Measurements from ENCODE around the gene RASGRP4. TPM values are rescaled to one million over a fixed set of nuclear protein-coding genes. Genes with fewer than 3 reads are reported as not detected.
A peak's percentile ranks its signal among the peaks of the same experiment; 100 is the strongest.
"Not testable (repeated sequence)": the region's sequence is repeated elsewhere in the genome, so short reads cannot be mapped to it uniquely, and the experiment has no call there.

The RASGRP4 gene
- total RNA-seq, 1 donor from 2014 or later, result 1.7 TPM

- no peak for DNase-seq (ENCODE audit: low spot score)
Measured at GRCh38 chr19:38413416-38413815, 12.6 kb downstream of the RASGRP4 start.

DNA sequence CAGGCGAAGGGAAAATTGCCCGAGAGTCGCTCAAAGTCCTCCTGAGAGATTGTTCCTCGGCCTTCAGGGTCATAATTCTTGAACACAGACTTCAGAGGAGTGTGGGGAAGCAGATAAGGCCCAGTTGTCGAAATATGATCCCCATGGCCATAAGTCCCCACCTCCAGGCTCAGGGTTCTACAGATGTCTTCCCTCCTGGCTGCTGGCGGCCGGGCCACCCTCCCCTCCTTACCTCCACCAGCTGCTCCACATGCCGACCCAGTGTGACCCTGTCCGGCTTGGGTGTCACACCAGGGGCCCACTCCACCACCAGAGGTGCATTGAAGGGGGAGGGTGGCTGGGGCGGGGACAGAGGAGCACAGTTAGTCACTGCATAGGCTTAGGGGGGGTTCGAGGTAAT lies 13.1 kb downstream of the RASGRP4 start:
- DNase-seq (ENCODE audit: low spot score), result no peak

DNA sequence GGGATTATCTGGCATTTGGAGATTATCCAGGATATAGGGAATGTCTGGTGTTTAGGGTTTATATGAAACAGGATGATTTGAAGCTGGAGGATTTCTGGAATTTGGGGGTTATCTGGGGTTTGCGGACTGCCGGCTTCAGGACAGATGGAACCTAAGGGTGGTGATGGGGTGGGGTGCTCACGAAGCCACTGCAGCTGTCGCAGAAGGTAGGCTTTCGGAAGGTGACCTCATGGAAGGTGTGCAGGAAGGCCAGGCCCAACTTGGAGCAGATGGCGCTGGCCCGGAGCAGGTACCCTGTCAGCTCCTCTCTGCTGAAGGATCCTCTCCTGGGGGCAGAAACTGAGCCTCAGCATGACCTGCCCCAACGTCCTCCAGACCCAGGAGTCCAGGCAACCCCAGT lies 13.5 kb downstream of the RASGRP4 start:
- DNase-seq (ENCODE audit: low spot score), result no peak

- DNase-seq (ENCODE audit: low spot score), result not testable (repeated sequence)
Measured at GRCh38 chr19:38411898-38412297, 14.1 kb downstream of the RASGRP4 start.

DNA sequence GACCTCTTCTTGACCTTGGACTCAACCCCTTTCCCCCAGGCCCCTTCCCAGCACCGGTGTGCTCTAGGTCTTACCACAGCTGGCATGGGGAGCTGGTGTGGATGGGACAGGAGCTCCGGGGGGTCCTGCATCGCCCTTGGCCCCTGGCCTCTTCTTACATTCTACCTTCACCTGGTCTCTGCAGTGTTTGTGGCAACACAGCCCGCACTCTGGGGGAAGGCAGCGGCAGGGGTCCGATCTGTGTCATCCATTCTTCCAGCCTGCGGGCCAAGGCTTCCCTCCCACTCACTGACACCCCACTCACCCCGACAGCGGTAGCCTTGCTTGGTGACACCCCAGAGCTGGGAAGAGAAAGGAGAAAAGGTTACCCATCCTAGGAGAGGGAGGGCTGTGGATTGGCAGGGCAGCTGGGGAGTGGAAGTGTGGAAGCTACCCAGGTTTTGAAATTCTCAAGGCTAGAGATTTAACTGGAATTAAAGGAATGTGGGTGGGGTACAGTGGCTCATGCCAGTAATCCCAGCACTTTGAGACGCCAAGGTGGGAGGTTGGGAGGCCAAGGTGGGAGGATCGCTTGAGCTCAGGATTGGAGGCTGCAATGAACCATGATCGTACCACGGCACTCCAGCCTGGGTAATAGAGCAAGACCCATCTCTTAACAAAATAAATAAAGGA lies 14.8 kb downstream of the RASGRP4 start:
- no peak for DNase-seq (ENCODE audit: low spot score)

DNA sequence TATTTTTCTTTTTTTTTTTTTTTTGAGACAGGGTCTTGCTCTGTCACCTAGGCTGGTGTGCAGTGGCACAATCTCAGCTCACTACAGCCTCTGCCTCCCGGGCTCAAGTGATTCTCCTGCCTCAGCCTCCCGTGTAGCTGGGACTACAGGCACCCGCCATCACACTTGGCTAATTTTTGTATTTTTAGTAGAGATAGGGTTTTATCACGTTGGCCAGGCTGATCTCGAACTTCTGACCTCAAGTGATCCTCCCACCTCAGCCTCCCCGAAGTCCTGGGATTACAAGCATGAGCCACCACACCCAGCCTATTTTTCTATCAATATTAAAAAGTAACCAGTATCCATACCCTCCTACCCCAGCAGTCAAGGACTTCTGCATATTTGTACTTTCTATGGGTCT lies 15.6 kb downstream of the RASGRP4 start:
- not testable (repeated sequence) for DNase-seq (ENCODE audit: low spot score)

DNA sequence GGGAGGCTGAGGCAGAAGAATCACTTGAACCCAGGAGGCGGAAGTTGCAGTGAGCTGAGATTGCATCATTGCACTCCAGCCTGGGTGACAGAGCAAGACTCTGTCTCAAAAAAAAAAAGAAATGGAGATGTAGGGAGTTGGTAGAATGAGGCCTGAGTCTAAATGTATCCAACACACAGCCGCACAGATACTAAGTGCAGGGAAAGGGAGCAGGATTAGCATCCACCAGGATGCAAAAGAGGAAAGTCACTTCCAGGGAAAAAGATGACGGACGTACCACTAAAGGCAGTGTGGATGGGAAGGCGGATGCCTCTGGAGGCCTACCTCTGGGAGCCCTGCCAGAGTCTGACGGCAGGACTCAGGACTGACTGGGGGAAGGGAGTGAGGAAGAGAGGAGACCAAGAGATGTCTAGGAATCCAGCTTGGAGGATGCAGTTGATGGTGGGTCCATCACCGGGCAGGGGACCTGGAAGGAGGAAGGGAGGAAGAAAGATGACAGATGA lies 16.3 kb downstream of the RASGRP4 start:
- DNase-seq (ENCODE audit: low spot score), result no peak

- DNase-seq (ENCODE audit: low spot score), result no peak
Measured at GRCh38 chr19:38405276-38405675, 20.7 kb downstream of the RASGRP4 start.

GRCh38 chr19:38404858-38405257 lies 21.2 kb downstream of the RASGRP4 start:
- DNase-seq (ENCODE audit: low spot score), result no peak

- peak; percentile 97 for DNase-seq (ENCODE audit: low spot score)
Measured at GRCh38 chr19:38402967-38403674, 22.9 kb downstream of the RASGRP4 start, which contains the start of gene FAM98C. FAM98C (plus strand) TSS chr19:38403093; CDS start chr19:38403154, 61 bp downstream.

GRCh38 chr19:38402623-38402966 lies 23.4 kb downstream of the RASGRP4 start:
- no peak for DNase-seq (ENCODE audit: low spot score)

- DNase-seq (ENCODE audit: low spot score), result no peak
Measured at GRCh38 chr19:38401148-38401547, 24.9 kb downstream of the RASGRP4 start.

GRCh38 chr19:38400361-38400760 lies 25.7 kb downstream of the RASGRP4 start:
- DNase-seq (ENCODE audit: low spot score), result no peak

DNA sequence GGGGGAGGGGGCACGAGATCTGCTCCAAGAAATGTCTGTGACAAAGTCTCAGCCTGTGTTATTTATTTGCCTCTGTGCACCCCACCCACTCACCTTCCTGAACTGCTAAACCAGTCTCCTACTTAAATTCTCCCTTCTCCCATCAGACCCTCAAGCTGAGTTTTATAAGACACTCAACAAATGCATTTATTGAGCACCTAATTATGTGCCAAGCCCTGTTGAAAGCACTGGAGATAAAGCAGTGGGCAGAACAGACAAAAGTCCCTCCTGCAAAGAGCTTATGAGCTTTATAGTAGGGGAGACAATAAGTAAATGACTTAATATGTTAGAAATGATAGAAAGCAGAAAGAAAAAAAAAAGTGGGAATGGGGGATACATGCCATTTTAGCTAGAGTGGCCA lies 26.5 kb downstream of the RASGRP4 start:
- no peak for DNase-seq (ENCODE audit: low spot score)

- DNase-seq (ENCODE audit: low spot score), result no peak
Measured at GRCh38 chr19:38399081-38399480, 26.9 kb downstream of the RASGRP4 start.

- DNase-seq (ENCODE audit: low spot score), result no peak
Measured at GRCh38 chr19:38395381-38396114, 30.5 kb downstream of the RASGRP4 start.

- no peak for DNase-seq (ENCODE audit: low spot score)
Measured at GRCh38 chr19:38394488-38394887, 31.5 kb downstream of the RASGRP4 start.

DNA sequence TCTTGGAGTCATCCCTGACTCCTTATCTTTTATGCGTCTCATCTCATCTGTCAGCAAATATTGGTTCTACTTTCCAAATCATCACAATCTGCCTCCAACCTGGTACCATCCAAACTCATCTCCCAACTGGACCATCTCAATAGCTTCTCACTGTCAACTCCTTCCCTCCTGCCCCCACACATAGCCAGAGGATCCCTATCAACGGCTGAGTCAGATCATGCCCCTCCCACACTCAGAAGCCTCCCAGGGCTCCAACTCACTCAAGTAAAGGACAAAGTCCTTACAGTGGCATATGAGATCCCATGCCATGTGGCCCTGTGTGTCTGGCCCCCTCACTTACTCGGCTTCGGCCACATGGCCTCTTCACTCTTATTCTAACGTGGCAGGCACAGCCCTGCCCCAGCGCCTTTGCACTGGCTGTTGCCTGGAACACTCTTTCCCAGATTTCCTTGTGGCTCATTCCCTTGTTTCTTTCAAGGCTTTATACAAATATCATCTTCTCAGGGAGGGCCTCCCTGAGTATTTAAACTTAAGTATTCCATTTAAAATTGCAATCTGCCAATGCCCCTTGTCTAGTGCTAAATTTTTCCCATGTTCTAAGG lies 33.2 kb downstream of the RASGRP4 start:
- DNase-seq (ENCODE audit: low spot score), result no peak

- no peak for DNase-seq (ENCODE audit: low spot score)
Measured at GRCh38 chr19:38391911-38392464, 34.0 kb downstream of the RASGRP4 start.

GRCh38 chr19:38389957-38390924 lies 35.8 kb downstream of the RASGRP4 start:
- DNase-seq (ENCODE audit: low spot score), result no peak

Measured in ureter (tissue), 1 donor.